ENCODE results near the gene THTPA. TPM values are rescaled to one million over a fixed set of nuclear protein-coding genes. Genes with fewer than 3 reads are reported as not detected.

Gene THTPA
- total RNA-seq, 1 donor from 2014 or later: 15.5 TPM

- intact Hi-C loops (cut with DNase I): no loop called here
- H3K27ac ChIP-seq: no peak overlapping the region
- DNase-seq (no peak), ATAC-seq (no peak)
- no peaks in the 10 kb centered on the region for H3K9me3 ChIP-seq
- no peak for TF ChIP-seq CTCF (IDR thresholded peaks at IDR 0.05)
- H3K4me1 ChIP-seq: peaks cover 19% of the 10 kb centered on the region
- H3K4me3 ChIP-seq: no peak overlapping the region
- H3K27me3 ChIP-seq: no peaks in the 10 kb centered on the region
- peaks cover 44% of the 10 kb centered on the region for H3K36me3 ChIP-seq
Measured at GRCh38 chr14:23558346-23559009, 2.4 kb downstream of the THTPA start.

GRCh38 chr14:23559010-23559925, 3.2 kb downstream of the THTPA start:
- Histone ChIP-seq H3K36me3 (peaks cover 52% of the 10 kb centered on the region), H3K27me3 (no peaks in the 10 kb centered on the region), H3K4me3 (no peak overlapping the region), H3K27ac (no peak overlapping the region), H3K4me1 (peaks cover 19% of the 10 kb centered on the region), H3K9me3 (no peaks in the 10 kb centered on the region)
- ATAC-seq (no peak), DNase-seq (peak; percentile 77)
- intact Hi-C loops (cut with DNase I): no loop called here
- peak; percentile 85 for TF ChIP-seq CTCF (IDR thresholded peaks at IDR 0.05)

- Histone ChIP-seq H3K27ac (no peak overlapping the region), H3K36me3 (peaks cover 53% of the 10 kb centered on the region), H3K4me3 (no peak overlapping the region), H3K4me1 (peaks cover 19% of the 10 kb centered on the region), H3K9me3 (no peaks in the 10 kb centered on the region), H3K27me3 (no peaks in the 10 kb centered on the region)
- intact Hi-C loops (cut with DNase I): loop anchor here (5.0 kb wide), 1 partner anchor 83 kb away; no protein-coding TSS in a partner anchor
- DNase-seq: no peak
- TF ChIP-seq CTCF (IDR thresholded peaks at IDR 0.05): no peak
- no peak for ATAC-seq
Measured at GRCh38 chr14:23559926-23560520, 4.0 kb downstream of the THTPA start.

GRCh38 chr14:23561259-23561658, 5.2 kb downstream of the THTPA start:
- TF ChIP-seq CTCF (IDR thresholded peaks at IDR 0.05): no peak
- Histone ChIP-seq H3K27me3 (no peaks in the 10 kb centered on the region), H3K36me3 (peaks cover 53% of the 10 kb centered on the region), H3K27ac (no peak overlapping the region), H3K4me1 (peaks cover 12% of the 10 kb centered on the region), H3K4me3 (no peak overlapping the region), H3K9me3 (no peaks in the 10 kb centered on the region)
- intact Hi-C loops (cut with DNase I): loop anchor here (5.0 kb wide), 1 partner anchor 84 kb away; no protein-coding TSS in a partner anchor
- DNase-seq (no peak), ATAC-seq (no peak)

GRCh38 chr14:23561873-23562821, 6.1 kb downstream of the THTPA start:
- DNase-seq (peak; percentile 83), ATAC-seq (peak; percentile 48)
- intact Hi-C loops (cut with DNase I): loop anchor here (5.0 kb wide), 1 partner anchor 85 kb away; no protein-coding TSS in a partner anchor
- Histone ChIP-seq H3K9me3 (no peaks in the 10 kb centered on the region), H3K36me3 (peaks cover 53% of the 10 kb centered on the region), H3K27ac (no peak overlapping the region), H3K4me3 (no peak overlapping the region), H3K4me1 (peaks cover 11% of the 10 kb centered on the region), H3K27me3 (no peaks in the 10 kb centered on the region)
- TF ChIP-seq CTCF (IDR thresholded peaks at IDR 0.05): no peak

Measured in upper lobe of right lung (tissue), 1 donor.